Mammary epithelial cell (primary cell): ENCODE results near the gene SGTB.

Experiments
- EZH2 ChIP-seq: IDR thresholded peaks from 2 replicates; pipeline ENCODE4 v1.6.1; 2012; ENCODE audit warnings: low read length, inconsistent platforms, borderline replicate concordance
- TF ChIP-seq, protein P1 (sequence below), 2 donors: IDR thresholded peaks in 1 of 2; conservative IDR thresholded peaks in 1 of 2; 2 replicates each; pipeline ENCODE4 v1.5.1; 2011 to 2012; ENCODE audit warnings: inconsistent platforms in 2 of 2, low read length in 2 of 2, mild to moderate bottlenecking in 2 of 2, control low read depth in 1 of 2, low read depth in 1 of 2; ENCODE audit not compliant: insufficient read depth in 1 of 2; ENCODE audit errors: extremely low read depth in 1 of 2

DNA sequence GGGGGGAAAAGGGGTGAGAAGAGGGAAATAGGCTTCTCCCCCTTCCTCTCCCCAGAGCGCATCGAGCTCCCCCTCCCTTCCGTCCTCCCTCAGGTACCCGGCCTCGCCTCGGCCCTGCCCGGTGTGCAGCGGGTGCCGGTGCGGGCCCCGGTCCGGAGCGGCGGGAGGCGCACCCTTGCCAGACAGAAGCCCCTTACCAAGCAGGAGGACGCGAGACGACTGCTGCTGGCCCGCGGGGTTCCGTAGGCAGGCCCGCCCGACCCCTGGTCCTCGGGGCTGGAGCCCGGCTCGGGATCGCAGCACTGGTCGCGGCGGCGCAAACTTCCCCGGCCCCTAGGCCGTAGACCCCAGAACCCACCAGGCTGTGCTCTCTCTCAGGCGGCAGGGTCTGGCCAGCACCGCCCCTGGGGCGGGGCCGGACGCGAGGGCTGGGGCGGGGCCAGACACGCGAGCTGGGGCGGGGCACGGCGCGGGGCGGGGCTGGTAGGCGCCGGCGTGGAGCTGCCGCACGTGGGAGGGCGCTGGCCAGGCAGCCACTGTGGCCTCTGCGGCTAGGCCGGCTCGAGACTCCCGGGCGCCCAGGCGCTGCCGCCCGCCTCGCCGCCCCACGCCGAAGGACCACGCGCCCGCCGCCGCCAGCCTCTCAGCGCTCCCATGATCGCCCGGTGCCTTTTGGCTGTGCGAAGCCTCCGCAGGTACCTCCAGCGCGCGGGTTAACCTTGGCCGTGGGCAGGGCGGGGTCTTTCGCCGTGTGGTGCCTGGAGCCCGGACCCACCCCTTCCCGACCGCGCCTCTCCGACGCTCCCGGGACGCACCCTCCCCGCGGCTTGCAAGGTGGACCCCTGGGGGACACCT is at the start of gene SGTB, which contains the start of gene NLN:
- TF ChIP-seq, protein P1, sequence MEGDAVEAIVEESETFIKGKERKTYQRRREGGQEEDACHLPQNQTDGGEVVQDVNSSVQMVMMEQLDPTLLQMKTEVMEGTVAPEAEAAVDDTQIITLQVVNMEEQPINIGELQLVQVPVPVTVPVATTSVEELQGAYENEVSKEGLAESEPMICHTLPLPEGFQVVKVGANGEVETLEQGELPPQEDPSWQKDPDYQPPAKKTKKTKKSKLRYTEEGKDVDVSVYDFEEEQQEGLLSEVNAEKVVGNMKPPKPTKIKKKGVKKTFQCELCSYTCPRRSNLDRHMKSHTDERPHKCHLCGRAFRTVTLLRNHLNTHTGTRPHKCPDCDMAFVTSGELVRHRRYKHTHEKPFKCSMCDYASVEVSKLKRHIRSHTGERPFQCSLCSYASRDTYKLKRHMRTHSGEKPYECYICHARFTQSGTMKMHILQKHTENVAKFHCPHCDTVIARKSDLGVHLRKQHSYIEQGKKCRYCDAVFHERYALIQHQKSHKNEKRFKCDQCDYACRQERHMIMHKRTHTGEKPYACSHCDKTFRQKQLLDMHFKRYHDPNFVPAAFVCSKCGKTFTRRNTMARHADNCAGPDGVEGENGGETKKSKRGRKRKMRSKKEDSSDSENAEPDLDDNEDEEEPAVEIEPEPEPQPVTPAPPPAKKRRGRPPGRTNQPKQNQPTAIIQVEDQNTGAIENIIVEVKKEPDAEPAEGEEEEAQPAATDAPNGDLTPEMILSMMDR (conservative IDR thresholded peaks at IDR 0.05 in 1 of 2, IDR thresholded peaks at IDR 0.05 in 1 of 2; ENCODE audit: extremely low read depth in 1 of 2, insufficient read depth in 1 of 2, low read depth in 1 of 2, low read length in 2 of 2): no peak
- TF ChIP-seq EZH2: no peak
